Tibial nerve (tissue), 4 donors: ENCODE results near the gene CHSY3. TPM values are rescaled to one million over a fixed set of nuclear protein-coding genes. Genes with fewer than 3 reads are reported as not detected.

Source experiments
- DNase-seq, 2 donors: peaks; one replicate each; pipeline ENCODE4 v3.0.0-alpha.2; 2019; ENCODE audit warnings: low spot score in 2 of 2
- H3K27ac ChIP-seq, 4 donors: fragments of 200-600 bp; sonication (generic) in 3 of 4; one replicate each; pipeline ENCODE4 v1.5.1; 2017 to 2019; ENCODE audit warnings: mild to moderate bottlenecking in 1 of 4
- H3K27me3 ChIP-seq, 2 donors: fragments of 200-600 bp; sonication (generic) in 1 of 2; one replicate each; pipeline versions ENCODE4 v1.5.1 to v1.6.0; 2017 to 2019
- H3K36me3 ChIP-seq, 3 donors: fragments of 200-600 bp; sonication (generic); one replicate each; pipeline ENCODE4 v1.5.1; 2018 to 2019
- H3K4me1 ChIP-seq, 4 donors: fragments of 200-600 bp; sonication (generic) in 3 of 4; one replicate each; pipeline ENCODE4 v1.5.1; 2017 to 2019
- H3K4me3 ChIP-seq, 4 donors: fragments of 200-600 bp; sonication (generic) in 3 of 4; one replicate each; pipeline ENCODE4 v1.5.1; 2017 to 2019; ENCODE audit warnings: mild to moderate bottlenecking in 1 of 4, moderate library complexity in 1 of 4
- H3K9me3 ChIP-seq, 4 donors: fragments of 200-600 bp; sonication (generic) in 3 of 4; one replicate each; pipeline ENCODE4 v1.5.1; 2017 to 2019
- CTCF ChIP-seq, 5 experiments: fragments of 200-600 bp in 3 of 5; fragments of 450-650 bp in 2 of 5; sonication (generic) in 3 of 5; IDR thresholded peaks; one replicate each; pipeline ENCODE4 v1.5.1; 2016 to 2019; ENCODE audit warnings: antibody characterized with exemption in 5 of 5, mild to moderate bottlenecking in 3 of 5, moderate library complexity in 2 of 5
- EP300 ChIP-seq, 2 donors: sonication (generic); formaldehyde crosslinking; IDR thresholded peaks; one replicate each; pipeline ENCODE4 v1.6.1; 2017; ENCODE audit warnings: antibody characterized with exemption in 2 of 2, mild to moderate bottlenecking in 1 of 2
- POLR2A ChIP-seq, 2 donors: fragments of 450-650 bp; IDR thresholded peaks; one replicate each; pipeline ENCODE4 v1.6.1; 2017; ENCODE audit warnings: antibody characterized with exemption in 2 of 2, mild to moderate bottlenecking in 2 of 2, moderate library complexity in 2 of 2
- WGBS, 2 donors: methylation state at CpG; one replicate each; pipeline ENCODE4 v1.1.5; 2018; 5-methylcytosine and 5-hydroxymethylcytosine counted together
- total RNA-seq, 4 donors: library from RNA; depleted of rRNA; stranded (reverse); fragments of >200 nt; gene quantifications; one replicate each; pipeline ENCODE4 v1.1.0, GENCODE V29; 2016

Gene CHSY3
- total RNA-seq, 4 donors from 2014 or later = 3.6 to 11.2 (median 6.2) TPM

- H3K27ac ChIP-seq = no peak overlapping the region
- peaks cover 0 to 9% (median 0%) of the 10 kb centered on the region in 4 donors for H3K4me1 ChIP-seq
- WGBS, 2 donors = 92 to 96% methylated on average over 4 of the region's 4 CpGs
- no peaks in the 10 kb centered on the region for H3K27me3 ChIP-seq
- TF ChIP-seq CTCF (IDR thresholded peaks at IDR 0.05) (no peak), EP300 (IDR thresholded peaks at IDR 0.05) (no peak)
- H3K9me3 ChIP-seq = no peaks in the 10 kb centered on the region
- DNase-seq = no peak
- no peaks in the 10 kb centered on the region for H3K36me3 ChIP-seq
- H3K4me3 ChIP-seq = no peak overlapping the region
Measured at GRCh38 chr5:130021876-130022275, 117.6 kb downstream of the CHSY3 start.

GRCh38 chr5:130023604-130024003 lies 119.3 kb downstream of the CHSY3 start:
- WGBS, 2 donors = 72 to 73% methylated on average over 3 of the region's 3 CpGs

GRCh38 chr5:130024006-130024405 lies 119.7 kb downstream of the CHSY3 start:
- Histone ChIP-seq H3K4me1 (peaks cover 0 to 9% (median 0%) of the 10 kb centered on the region in 4 donors), H3K27ac (peak overlapping the region in 1 of 4 donors; percentile 27), H3K27me3 (no peaks in the 10 kb centered on the region), H3K36me3 (no peaks in the 10 kb centered on the region), H3K4me3 (no peak overlapping the region), H3K9me3 (no peaks in the 10 kb centered on the region)
- no peak for TF ChIP-seq EP300 (IDR thresholded peaks at IDR 0.05)
- no peak for TF ChIP-seq POLR2A (IDR thresholded peaks at IDR 0.05)
- no peak for TF ChIP-seq CTCF (IDR thresholded peaks at IDR 0.05)
- no peak for DNase-seq

More at GRCh38 chr5:130023604-130024003, 119.3 kb downstream of the CHSY3 start:
- Histone ChIP-seq H3K4me1 (peaks cover 0 to 9% (median 0%) of the 10 kb centered on the region in 4 donors), H3K4me3 (no peak overlapping the region), H3K27me3 (no peaks in the 10 kb centered on the region), H3K9me3 (no peaks in the 10 kb centered on the region), H3K27ac (peak overlapping the region in 1 of 4 donors; percentile 27), H3K36me3 (no peaks in the 10 kb centered on the region)
- TF ChIP-seq POLR2A (IDR thresholded peaks at IDR 0.05) = no peak
- no peak for TF ChIP-seq CTCF (IDR thresholded peaks at IDR 0.05)
- TF ChIP-seq EP300 (IDR thresholded peaks at IDR 0.05) = no peak
- DNase-seq = no peak

- H3K4me3 ChIP-seq = no peak overlapping the region
- 94 to 100% methylated on average over 1 of the region's 1 CpG for WGBS, 2 donors
- no peaks in the 10 kb centered on the region for H3K9me3 ChIP-seq
- TF ChIP-seq CTCF (IDR thresholded peaks at IDR 0.05) (no peak), EP300 (IDR thresholded peaks at IDR 0.05) (no peak), POLR2A (IDR thresholded peaks at IDR 0.05) (no peak)
- peaks cover 0 to 9% (median 0%) of the 10 kb centered on the region in 4 donors for H3K4me1 ChIP-seq
- no peak for DNase-seq
- no peak overlapping the region for H3K27ac ChIP-seq
- H3K27me3 ChIP-seq = no peaks in the 10 kb centered on the region
- H3K36me3 ChIP-seq = no peaks in the 10 kb centered on the region
Measured at GRCh38 chr5:130025511-130025910, 121.2 kb downstream of the CHSY3 start.

- Histone ChIP-seq H3K27me3 (no peaks in the 10 kb centered on the region), H3K36me3 (no peaks in the 10 kb centered on the region), H3K27ac (no peak overlapping the region), H3K4me3 (no peak overlapping the region), H3K4me1 (no peaks in the 10 kb centered on the region), H3K9me3 (no peaks in the 10 kb centered on the region)
- TF ChIP-seq CTCF (IDR thresholded peaks at IDR 0.05) (no peak), POLR2A (IDR thresholded peaks at IDR 0.05) (no peak), EP300 (IDR thresholded peaks at IDR 0.05) (no peak)
- 72 to 80% methylated on average over 3 of the region's 3 CpGs for WGBS, 2 donors
- peak; percentile 27 for DNase-seq
Measured at GRCh38 chr5:130032807-130033206, 128.5 kb downstream of the CHSY3 start.
